ENCODE results near the gene FAM186B. TPM values are rescaled to one million over a fixed set of nuclear protein-coding genes. Genes with fewer than 3 reads are reported as not detected.
A peak's percentile ranks its signal among the peaks of the same experiment; 100 is the strongest.

FAM186B gene
- total and polyA plus RNA-seq, 2 of the 13 experiments (the other 11 are each of a cell fraction or from before 2014, with no cell fraction given), result 0.07 to 0.20 TPM

GRCh38 chr12:49568442-49569162 is 36.8 kb downstream of the FAM186B start (continued):
- TF ChIP-seq ZBTB8A (CRISPR knock-in tag; IDR thresholded peaks at IDR 0.05; ENCODE audit: borderline replicate concordance, low read depth) (no peak), SCMH1 (CRISPR knock-in tag; IDR thresholded peaks at IDR 0.05; ENCODE audit: borderline replicate concordance) (no peak), ATF4 (CRISPR knock-in tag; IDR thresholded peaks at IDR 0.05) (0 out of 4 replicates have a peak, but pooled peaks of 1 of the 2 experiments have one; percentile 2), ZNF775 (CRISPR knock-in tag; IDR thresholded peaks at IDR 0.05; ENCODE audit: borderline replicate concordance) (no peak), BCL3 (CRISPR knock-in tag; IDR thresholded peaks at IDR 0.05) (no peak), SMAD9 (CRISPR knock-in tag; IDR thresholded peaks at IDR 0.05) (no peak), SALL2 (CRISPR knock-in tag; IDR thresholded peaks at IDR 0.05) (no peak), BRCA1 (CRISPR knock-in tag; IDR thresholded peaks at IDR 0.05) (no peak), MXD3 (CRISPR knock-in tag; IDR thresholded peaks at IDR 0.05) (no peak), THAP7 (CRISPR knock-in tag; IDR thresholded peaks at IDR 0.05) (no peak), ZNF501 (CRISPR knock-in tag; IDR thresholded peaks at IDR 0.05) (0 out of 2 replicates have a peak, but pooled peaks have one; percentile 35), TAF15 (IDR thresholded peaks at IDR 0.05; ENCODE audit: low read depth, low read length, poor library complexity, severe bottlenecking) (no peak), TEF (CRISPR knock-in tag; IDR thresholded peaks at IDR 0.05) (no peak), MEF2D (CRISPR knock-in tag; IDR thresholded peaks at IDR 0.05) (no peak), ZNF580 (CRISPR knock-in tag; IDR thresholded peaks at IDR 0.05; ENCODE audit: borderline replicate concordance, low read depth) (no peak), ZNF160 (CRISPR knock-in tag; IDR thresholded peaks at IDR 0.05) (no peak), ZNF205 (CRISPR knock-in tag; IDR thresholded peaks at IDR 0.05) (no peak)
